ENCODE measurements around the gene CHID1.

The CHID1 gene

DNA sequence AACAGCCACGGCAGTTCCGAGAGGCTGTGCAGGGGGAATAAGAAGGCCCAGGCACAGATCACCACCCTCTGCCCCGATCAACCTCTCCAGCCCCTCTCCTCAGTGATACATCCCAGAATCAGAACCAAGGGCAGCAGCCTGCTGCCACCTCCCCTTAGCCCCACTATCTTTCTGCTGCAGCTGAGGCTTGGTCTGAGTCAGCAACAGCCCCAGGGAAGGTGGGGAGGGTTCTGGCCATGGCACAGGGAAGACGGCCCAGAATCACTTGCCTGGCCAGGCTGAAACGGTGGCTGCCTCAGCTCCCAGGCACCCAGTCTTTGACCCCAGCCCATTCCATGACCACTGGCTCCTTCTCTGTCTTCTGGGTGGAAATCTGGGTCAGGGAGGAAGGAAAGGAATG is 2.3 kb downstream of the CHID1 start:
- Histone ChIP-seq H3K36me3 (ENCODE audit: control insufficient read depth, insufficient read depth, low read length) (peaks cover 33% of the 10 kb centered on the region), H3K9ac (ENCODE audit: low read depth, low read length) (no peak overlapping the region), H3K4me1 (ENCODE audit: control insufficient read depth, insufficient read depth, low read length) (peaks cover 5% of the 10 kb centered on the region; the same call in 1 of the 2 replicates)

DNA sequence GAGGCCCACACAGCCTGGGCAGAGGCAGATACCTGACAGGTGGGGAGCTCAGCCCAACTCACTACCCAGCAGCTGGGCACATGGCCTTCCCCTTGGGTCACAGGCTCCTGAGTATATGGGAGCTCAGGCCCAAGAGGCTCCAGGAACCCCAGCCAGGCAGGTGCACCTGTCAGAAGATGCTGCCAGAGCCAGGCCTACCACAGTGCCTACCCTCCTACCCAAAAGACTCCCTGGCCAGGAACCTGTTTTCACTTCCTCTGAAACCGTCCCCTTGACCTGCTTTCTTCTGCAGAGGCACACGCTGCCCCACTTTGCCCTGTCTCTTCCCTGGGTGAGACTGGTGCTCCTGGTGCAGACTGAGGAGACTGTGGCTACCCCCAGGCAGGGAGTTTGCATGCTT is 2.9 kb downstream of the CHID1 start:
- H3K9me3 ChIP-seq (ENCODE audit: control insufficient read depth, insufficient read depth, low read length): no peaks in the 10 kb centered on the region
- peaks cover 5% of the 10 kb centered on the region; the same call in 1 of the 2 replicates for H3K4me1 ChIP-seq (ENCODE audit: control insufficient read depth, insufficient read depth, low read length)
- H3K9ac ChIP-seq (ENCODE audit: low read depth, low read length): no peak overlapping the region
- no peak overlapping the region for H3K27ac ChIP-seq (ENCODE audit: low read depth, low read length)
- H3K4me3 ChIP-seq (ENCODE audit: low read depth, low read length): no peak overlapping the region
- H3K36me3 ChIP-seq (ENCODE audit: control insufficient read depth, insufficient read depth, low read length): peaks cover 39% of the 10 kb centered on the region
- no peaks in the 10 kb centered on the region for H3K27me3 ChIP-seq (ENCODE audit: control insufficient read depth, insufficient read depth, low read length)

More for the DNA sequence above, 2.3 kb downstream of the CHID1 start:
- Histone ChIP-seq H3K9me3 (ENCODE audit: control insufficient read depth, insufficient read depth, low read length) (no peaks in the 10 kb centered on the region), H3K27me3 (ENCODE audit: control insufficient read depth, insufficient read depth, low read length) (no peaks in the 10 kb centered on the region), H3K27ac (ENCODE audit: low read depth, low read length) (no peak overlapping the region), H3K4me3 (ENCODE audit: low read depth, low read length) (no peak overlapping the region)

DNA sequence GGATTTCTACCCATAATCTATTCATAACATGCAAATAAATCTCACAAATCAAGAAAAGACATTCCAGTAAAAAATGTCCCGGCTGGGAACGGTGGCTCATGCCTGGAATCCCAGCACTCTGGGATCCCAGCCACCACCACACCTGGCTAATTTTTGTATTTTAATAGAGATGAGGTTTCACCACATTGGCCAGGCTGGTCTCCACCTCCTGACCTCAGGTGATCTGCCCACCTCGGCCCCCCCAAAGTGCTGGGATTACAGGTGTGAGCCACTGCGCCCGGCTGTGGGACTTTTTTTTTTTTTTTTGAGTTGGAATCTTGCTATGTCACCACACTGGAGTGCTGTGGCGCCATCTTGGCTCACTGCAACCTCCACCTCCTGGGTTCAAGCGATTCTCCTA is 4.7 kb downstream of the CHID1 start:
- no peaks in the 10 kb centered on the region for H3K9me3 ChIP-seq (ENCODE audit: control insufficient read depth, insufficient read depth, low read length)
- peaks cover 56% of the 10 kb centered on the region for H3K36me3 ChIP-seq (ENCODE audit: control insufficient read depth, insufficient read depth, low read length)
- H3K4me3 ChIP-seq (ENCODE audit: low read depth, low read length): no peak overlapping the region
- H3K9ac ChIP-seq (ENCODE audit: low read depth, low read length): no peak overlapping the region
- no peaks in the 10 kb centered on the region for H3K27me3 ChIP-seq (ENCODE audit: control insufficient read depth, insufficient read depth, low read length)
- H3K27ac ChIP-seq (ENCODE audit: low read depth, low read length): no peak overlapping the region
- no peaks in the 10 kb centered on the region; the same call in 1 of the 2 replicates for H3K4me1 ChIP-seq (ENCODE audit: control insufficient read depth, insufficient read depth, low read length)

GRCh38 chr11:904380-904779 is 6.2 kb downstream of the CHID1 start:
- H3K36me3 ChIP-seq (ENCODE audit: control insufficient read depth, insufficient read depth, low read length): peaks cover 71% of the 10 kb centered on the region

DNA sequence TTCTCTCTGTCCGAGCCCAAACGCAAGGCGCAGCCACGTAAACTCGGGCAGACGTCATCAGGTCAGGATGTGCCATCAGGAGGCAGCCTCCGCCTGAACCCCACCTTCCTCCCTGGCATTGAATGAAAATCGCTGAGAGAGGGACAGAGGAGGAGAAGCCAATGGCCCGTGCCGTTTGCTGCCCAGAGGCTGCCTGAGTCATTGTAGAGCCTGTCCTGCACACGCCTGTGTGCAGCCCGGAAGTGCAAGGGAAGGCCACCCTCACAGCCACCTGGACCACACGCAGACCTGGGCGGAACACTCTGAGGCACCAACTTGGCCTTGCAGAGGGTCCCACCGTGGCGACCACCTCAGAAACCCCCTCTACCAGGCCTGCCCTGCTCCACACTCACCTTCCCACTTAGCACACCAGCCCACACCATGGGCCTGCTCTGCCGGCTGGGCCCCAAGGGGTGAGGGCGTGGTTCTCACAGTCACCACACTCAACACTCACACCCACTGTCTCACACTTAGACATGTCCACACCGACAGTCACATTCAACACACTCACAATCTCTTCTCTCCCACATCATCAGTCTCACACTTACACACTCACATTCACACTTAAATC is 9.1 kb downstream of the CHID1 start:
- no peak overlapping the region for H3K27ac ChIP-seq (ENCODE audit: low read depth, low read length)
- H3K27me3 ChIP-seq (ENCODE audit: control insufficient read depth, insufficient read depth, low read length): no peaks in the 10 kb centered on the region
- no peaks in the 10 kb centered on the region for H3K9me3 ChIP-seq (ENCODE audit: control insufficient read depth, insufficient read depth, low read length)
- no peak overlapping the region for H3K9ac ChIP-seq (ENCODE audit: low read depth, low read length)
- no peaks in the 10 kb centered on the region for H3K4me1 ChIP-seq (ENCODE audit: control insufficient read depth, insufficient read depth, low read length)
- peaks cover 77% of the 10 kb centered on the region for H3K36me3 ChIP-seq (ENCODE audit: control insufficient read depth, insufficient read depth, low read length)
- H3K4me3 ChIP-seq (ENCODE audit: low read depth, low read length): no peak overlapping the region

More at GRCh38 chr11:904380-904779, 6.2 kb downstream of the CHID1 start:
- Histone ChIP-seq H3K4me3 (ENCODE audit: low read depth, low read length) (no peak overlapping the region), H3K27me3 (ENCODE audit: control insufficient read depth, insufficient read depth, low read length) (no peaks in the 10 kb centered on the region), H3K9ac (ENCODE audit: low read depth, low read length) (no peak overlapping the region), H3K27ac (ENCODE audit: low read depth, low read length) (no peak overlapping the region), H3K9me3 (ENCODE audit: control insufficient read depth, insufficient read depth, low read length) (no peaks in the 10 kb centered on the region), H3K4me1 (ENCODE audit: control insufficient read depth, insufficient read depth, low read length) (no peaks in the 10 kb centered on the region; the same call in 1 of the 2 replicates)

- H3K9ac ChIP-seq (ENCODE audit: low read depth, low read length): no peak overlapping the region
- no peak overlapping the region for H3K4me3 ChIP-seq (ENCODE audit: low read depth, low read length)
- no peaks in the 10 kb centered on the region for H3K9me3 ChIP-seq (ENCODE audit: control insufficient read depth, insufficient read depth, low read length)
- H3K27ac ChIP-seq (ENCODE audit: low read depth, low read length): no peak overlapping the region
- no peaks in the 10 kb centered on the region for H3K4me1 ChIP-seq (ENCODE audit: control insufficient read depth, insufficient read depth, low read length)
- H3K36me3 ChIP-seq (ENCODE audit: control insufficient read depth, insufficient read depth, low read length): peaks cover 76% of the 10 kb centered on the region
- H3K27me3 ChIP-seq (ENCODE audit: control insufficient read depth, insufficient read depth, low read length): no peaks in the 10 kb centered on the region
Observed at GRCh38 chr11:900545-900944, 10.1 kb downstream of the CHID1 start.

- Histone ChIP-seq H3K9me3 (ENCODE audit: control insufficient read depth, insufficient read depth, low read length) (no peaks in the 10 kb centered on the region), H3K4me3 (ENCODE audit: low read depth, low read length) (no peak overlapping the region), H3K36me3 (ENCODE audit: control insufficient read depth, insufficient read depth, low read length) (peaks cover 73% of the 10 kb centered on the region), H3K27me3 (ENCODE audit: control insufficient read depth, insufficient read depth, low read length) (no peaks in the 10 kb centered on the region), H3K27ac (ENCODE audit: low read depth, low read length) (no peak overlapping the region), H3K9ac (ENCODE audit: low read depth, low read length) (no peak overlapping the region), H3K4me1 (ENCODE audit: control insufficient read depth, insufficient read depth, low read length) (no peaks in the 10 kb centered on the region)
Observed at GRCh38 chr11:899724-900123, 10.9 kb downstream of the CHID1 start.

- Histone ChIP-seq H3K36me3 (ENCODE audit: control insufficient read depth, insufficient read depth, low read length) (peaks cover 62% of the 10 kb centered on the region), H3K27me3 (ENCODE audit: control insufficient read depth, insufficient read depth, low read length) (no peaks in the 10 kb centered on the region)
Observed at GRCh38 chr11:898540-899190, 11.9 kb downstream of the CHID1 start.

DNA sequence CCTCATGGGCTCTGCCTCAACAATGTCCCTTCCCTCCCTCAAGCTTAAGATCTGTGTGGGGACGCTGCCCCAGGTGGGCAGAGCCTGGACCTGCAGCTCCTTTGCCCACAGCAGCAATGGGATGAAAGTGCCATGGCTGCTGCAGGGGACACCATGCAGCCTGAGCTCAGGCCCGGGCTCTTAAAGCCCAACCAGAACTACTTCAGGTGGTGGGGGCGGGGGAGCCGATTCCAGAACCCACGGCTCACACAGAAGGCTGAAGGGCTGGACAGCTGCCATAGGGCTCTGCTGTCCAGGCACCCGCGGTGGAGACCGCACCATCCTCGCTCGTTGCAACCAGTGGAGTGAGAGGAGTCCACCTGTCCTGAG is 12.5 kb downstream of the CHID1 start:
- Histone ChIP-seq H3K4me1 (ENCODE audit: control insufficient read depth, insufficient read depth, low read length) (no peaks in the 10 kb centered on the region), H3K27ac (ENCODE audit: low read depth, low read length) (no peak overlapping the region), H3K36me3 (ENCODE audit: control insufficient read depth, insufficient read depth, low read length) (peaks cover 58% of the 10 kb centered on the region), H3K9ac (ENCODE audit: low read depth, low read length) (no peak overlapping the region), H3K27me3 (ENCODE audit: control insufficient read depth, insufficient read depth, low read length) (no peaks in the 10 kb centered on the region), H3K9me3 (ENCODE audit: control insufficient read depth, insufficient read depth, low read length) (no peaks in the 10 kb centered on the region), H3K4me3 (ENCODE audit: low read depth, low read length) (no peak overlapping the region)

More at GRCh38 chr11:898540-899190, 11.9 kb downstream of the CHID1 start:
- Histone ChIP-seq H3K4me3 (ENCODE audit: low read depth, low read length) (no peak overlapping the region), H3K27ac (ENCODE audit: low read depth, low read length) (no peak overlapping the region), H3K4me1 (ENCODE audit: control insufficient read depth, insufficient read depth, low read length) (no peaks in the 10 kb centered on the region), H3K9ac (ENCODE audit: low read depth, low read length) (no peak overlapping the region), H3K9me3 (ENCODE audit: control insufficient read depth, insufficient read depth, low read length) (no peaks in the 10 kb centered on the region)

DNA sequence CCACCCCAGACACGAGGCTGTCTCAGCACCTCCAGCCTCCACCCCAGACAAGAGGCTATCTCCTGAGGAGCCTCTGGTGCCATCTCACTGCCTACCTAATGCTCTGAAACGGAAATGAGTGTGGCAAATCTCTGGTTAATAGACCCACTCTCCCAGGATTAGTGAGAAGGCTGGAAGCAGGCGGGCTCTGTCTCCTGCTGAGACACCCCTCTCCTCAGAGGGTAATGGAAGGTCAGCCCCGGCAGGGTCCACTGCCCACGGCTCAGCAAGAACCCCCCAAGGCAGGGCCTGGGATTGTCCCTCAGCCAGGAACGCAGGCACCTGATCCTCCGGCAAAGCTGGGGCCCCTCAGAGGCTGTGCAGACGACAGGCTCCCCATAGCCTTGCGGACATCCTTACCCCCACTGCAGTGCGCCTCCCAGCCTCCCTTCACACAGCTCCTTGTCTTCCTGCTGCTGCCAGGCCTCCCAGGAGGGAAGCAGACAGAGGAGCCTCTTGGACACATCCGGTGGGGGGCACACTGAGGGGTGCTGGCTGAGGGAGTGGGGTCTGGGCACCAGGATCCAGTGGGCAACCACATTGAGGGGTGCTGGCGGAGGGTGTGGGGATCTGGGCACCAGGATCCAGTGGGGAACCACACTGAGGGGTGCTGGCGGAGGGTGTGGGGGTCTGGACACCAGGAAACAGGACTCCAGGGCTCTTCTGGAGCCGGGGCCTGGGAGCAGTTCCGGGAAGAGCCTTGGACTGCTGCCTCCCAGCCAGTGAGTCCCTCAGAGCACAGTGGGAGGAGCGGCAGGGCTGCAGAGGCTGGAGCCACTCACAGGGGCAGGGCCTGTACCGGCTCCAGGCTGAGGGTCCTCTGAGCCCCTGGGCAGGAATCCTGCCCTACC is 13.1 kb downstream of the CHID1 start:
- H3K4me3 ChIP-seq (ENCODE audit: low read depth, low read length): no peak overlapping the region
- H3K9ac ChIP-seq (ENCODE audit: low read depth, low read length): no peak overlapping the region
- no peaks in the 10 kb centered on the region for H3K4me1 ChIP-seq (ENCODE audit: control insufficient read depth, insufficient read depth, low read length)
- H3K36me3 ChIP-seq (ENCODE audit: control insufficient read depth, insufficient read depth, low read length): peaks cover 52% of the 10 kb centered on the region
- H3K27ac ChIP-seq (ENCODE audit: low read depth, low read length): no peak overlapping the region
- no peaks in the 10 kb centered on the region for H3K27me3 ChIP-seq (ENCODE audit: control insufficient read depth, insufficient read depth, low read length)
- H3K9me3 ChIP-seq (ENCODE audit: control insufficient read depth, insufficient read depth, low read length): no peaks in the 10 kb centered on the region

Data from HUES48 (cell line).